Cardiac septum (tissue), 1 donor: ENCODE data around the gene SLC25A41. TPM values are rescaled to one million over a fixed set of nuclear protein-coding genes. Genes with fewer than 3 reads are reported as not detected.
A peak's percentile ranks its signal among the peaks of the same experiment; 100 is the strongest.

ENCODE experiments used
- DNase-seq: peaks from one replicate; pipeline ENCODE4 v3.0.0-alpha.2; 2020; ENCODE audit warnings: low spot score
- intact Hi-C: fragments of 100-400 bp; cut with DNase I; formaldehyde crosslinking; loops from one replicate; pipeline ENCODE4 v1.14.0; 2022
- total RNA-seq: library from RNA; stranded (reverse); fragmentation: NEBNext Ultra II Directional; extraction: Animal tissue kit (Norgen Biotek cat#: 25700); gene quantifications from one replicate; pipeline ENCODE4 v1.2.1, GENCODE V29; 2021
- donor health status: DM: no; HTN: no; CAD: no.

Gene SLC25A41
- total RNA-seq, 1 donor from 2014 or later = 0.83 TPM

DNA sequence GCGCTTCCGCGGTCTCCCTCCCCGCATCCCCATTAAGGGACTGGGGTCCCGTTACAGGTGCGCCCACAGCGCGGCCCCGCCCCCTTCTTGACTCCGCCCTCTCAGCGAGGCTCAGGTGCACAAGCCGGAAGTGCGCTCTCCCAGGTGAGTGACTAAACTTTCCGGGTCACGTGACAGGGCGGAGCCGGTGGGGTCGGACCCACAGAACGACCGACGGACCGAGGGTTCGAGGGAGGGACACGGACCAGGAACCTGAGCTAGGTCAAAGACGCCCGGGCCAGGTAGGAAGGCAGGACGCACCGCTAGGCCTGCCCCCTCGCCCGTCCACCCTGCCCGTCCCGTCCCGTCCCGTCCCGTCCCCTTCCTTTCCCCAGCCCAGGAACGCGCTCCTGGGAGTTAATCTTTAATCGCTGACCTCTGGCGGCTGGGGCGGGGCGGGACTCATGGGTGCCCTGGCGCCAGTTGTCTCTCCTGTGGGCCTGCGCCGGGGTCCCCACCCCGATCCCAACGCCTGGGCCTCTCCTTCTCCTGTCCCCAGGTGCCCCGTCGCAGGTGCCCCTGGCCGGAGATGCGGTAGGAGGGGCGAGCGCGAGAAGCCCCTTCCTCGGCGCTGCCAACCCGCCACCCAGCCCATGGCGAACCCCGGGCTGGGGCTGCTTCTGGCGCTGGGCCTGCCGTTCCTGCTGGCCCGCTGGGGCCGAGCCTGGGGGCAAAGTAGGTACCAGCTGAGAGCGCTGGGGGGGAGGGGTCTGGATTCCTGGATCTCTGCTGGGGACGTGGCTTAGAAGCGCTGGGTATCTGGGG is 30.7 kb upstream of the SLC25A41 start, which contains the start of gene CRB3:
Gene CRB3 (plus strand): TSS at position 202 of the 804 bp plus-strand sequence. CDS start 431 bp downstream, at position 633.
- DNase-seq = no peak
- intact Hi-C loops = no loop called here

DNA sequence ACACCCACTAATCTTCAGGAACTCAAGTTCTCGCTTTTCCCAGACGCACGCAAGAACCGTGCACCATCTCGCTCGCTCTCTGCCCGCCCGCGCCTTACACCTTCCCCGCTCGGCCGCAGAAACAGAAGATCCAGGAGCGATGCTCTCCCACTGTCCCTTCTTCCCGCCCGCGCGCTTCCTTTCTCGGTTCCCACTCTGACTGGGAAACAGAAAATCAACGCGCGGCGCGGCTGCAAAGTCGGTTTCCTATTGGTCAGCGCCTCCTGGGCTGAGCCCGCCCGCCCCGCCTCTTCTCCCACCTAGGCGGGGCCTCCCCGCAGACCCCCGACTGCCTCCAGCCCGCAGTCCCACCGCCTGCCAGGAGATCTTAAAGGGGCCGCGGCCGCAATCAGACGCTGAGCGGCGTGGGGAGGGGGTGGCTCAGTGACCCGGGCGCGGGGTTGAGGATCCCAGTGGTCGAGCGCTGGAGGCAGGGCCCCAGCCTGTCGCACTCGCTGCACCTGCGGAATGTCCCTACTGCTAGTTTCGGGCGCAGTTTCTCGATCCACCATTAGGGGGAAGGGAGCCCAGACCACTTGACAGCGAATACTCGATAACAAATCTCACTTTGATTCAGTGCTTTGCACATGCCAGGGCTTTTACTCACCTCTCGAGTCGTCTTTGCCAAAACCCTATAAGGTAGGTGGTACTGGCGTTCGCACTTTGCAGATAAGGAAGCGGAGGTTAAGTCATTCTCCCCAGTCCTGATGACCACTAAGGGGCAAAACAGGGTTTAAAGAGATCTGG is 26.7 kb upstream of the SLC25A41 start:
- intact Hi-C loops = no loop called here

DNA sequence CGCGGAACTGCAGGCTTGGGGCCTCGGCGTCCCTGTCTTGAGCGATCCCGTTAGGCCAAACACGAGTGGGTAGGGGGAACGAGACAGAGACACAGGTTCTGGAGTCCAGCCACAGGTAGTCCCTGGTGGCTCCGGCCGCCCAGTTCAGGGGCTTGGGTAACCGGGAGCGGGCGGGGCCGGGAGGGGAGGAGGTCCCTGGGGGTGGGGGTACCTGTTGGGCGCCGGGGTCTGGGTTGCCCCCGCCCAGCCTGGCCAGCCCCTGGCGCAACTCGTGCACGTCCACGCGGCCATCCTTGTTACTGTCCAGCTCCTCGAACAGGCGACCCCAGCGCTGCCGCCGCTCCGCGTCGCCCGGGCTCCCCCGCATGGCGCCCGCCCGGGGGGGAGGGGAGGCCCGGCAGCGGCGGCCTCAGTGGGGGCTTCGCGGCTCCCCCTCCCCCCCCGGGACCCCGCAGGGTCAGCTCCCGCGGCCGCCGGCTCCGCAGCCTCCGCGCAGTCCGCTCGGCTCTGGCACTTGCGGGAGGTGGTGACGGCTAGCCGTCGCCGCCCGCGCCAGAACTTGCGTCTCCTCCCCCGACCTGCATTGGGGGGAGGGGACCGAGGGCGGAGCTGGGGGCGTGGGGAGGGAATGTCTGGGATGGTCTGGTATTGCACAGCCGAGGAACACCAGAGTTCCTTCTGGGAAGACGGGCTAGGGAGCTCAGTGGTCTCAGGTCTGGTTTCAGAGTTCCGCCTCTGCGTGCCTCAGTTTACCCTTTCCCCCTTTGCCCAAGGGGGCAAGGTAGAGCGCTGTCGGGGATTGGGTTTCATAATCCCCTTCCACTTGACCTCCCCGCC is 25.9 kb upstream of the SLC25A41 start, which contains the start of gene SLC25A23:
Gene SLC25A23 (minus strand): TSS at position 531 of the 837 bp plus-strand sequence. CDS start 164 bp downstream, at position 367.
- DNase-seq = peak; percentile 85
- intact Hi-C loops = no loop called here

More for the DNA sequence above, 26.7 kb upstream of the SLC25A41 start:
- DNase-seq = peak; percentile 97

DNA sequence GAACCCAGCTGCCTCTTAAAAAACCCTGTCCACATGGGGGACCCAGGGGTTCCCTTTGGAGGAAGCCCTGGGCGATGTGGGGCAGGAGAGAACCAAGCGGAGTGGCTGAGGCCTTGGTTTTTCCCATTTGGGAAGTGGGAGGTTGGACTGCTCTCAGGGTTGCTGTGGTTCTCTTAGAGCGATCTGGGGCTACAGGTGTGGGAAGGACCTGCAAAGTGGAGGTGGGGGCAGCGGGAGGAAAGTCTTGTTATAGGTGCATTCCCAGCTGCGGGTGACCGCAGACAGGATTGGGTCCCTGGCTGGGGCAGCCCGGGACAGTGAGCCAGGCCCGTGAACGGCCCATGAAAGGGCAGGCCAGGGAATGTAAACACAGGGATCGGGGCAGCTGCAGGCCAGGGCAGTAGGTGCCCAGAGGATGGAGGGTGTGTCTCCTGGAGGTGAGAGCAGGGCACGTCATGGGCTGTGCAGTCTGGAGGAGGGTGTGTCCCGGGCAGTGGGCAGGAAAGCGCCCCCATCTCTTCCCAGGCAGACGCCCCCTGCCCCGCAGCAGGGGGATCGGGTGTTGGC is 25.2 kb upstream of the SLC25A41 start:
- DNase-seq = no peak
- intact Hi-C loops = no loop called here

DNA sequence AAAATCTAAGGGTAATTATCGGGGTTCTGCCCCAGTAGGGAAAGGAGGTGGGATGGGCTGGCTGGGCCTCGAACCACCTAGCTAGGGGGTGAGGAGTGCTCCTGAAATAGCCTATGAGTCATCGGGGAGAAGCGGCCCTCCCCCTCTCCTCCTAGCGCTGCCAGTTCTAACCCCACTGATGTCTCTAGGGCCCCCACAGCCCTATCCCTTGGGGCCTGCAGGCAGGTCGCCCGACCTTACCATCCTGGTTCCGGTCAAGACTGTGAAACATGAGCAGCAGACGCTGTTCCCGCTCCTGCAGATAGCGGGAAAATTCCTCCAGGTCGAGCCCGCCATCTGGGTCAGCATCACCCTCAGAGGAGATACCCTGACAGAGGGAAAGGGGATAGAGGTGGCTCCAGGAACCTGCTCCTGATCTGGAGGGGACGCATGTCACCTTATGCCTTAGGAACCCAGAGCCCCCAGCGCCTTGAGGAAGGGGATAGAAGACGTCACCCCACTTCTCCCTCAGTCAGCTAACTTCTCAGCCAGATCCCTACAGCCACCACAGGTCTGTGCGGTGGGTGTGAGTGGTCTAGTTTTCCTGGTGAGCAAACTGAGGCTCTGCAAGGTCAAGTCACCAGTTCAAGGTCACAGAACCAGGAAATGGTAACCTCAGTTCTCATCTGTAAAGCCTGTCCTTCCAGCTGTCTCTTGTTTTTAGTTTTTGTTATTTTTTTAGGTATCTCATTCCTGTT is 24.6 kb upstream of the SLC25A41 start:
- no peak for DNase-seq
- intact Hi-C loops = no loop called here

DNA sequence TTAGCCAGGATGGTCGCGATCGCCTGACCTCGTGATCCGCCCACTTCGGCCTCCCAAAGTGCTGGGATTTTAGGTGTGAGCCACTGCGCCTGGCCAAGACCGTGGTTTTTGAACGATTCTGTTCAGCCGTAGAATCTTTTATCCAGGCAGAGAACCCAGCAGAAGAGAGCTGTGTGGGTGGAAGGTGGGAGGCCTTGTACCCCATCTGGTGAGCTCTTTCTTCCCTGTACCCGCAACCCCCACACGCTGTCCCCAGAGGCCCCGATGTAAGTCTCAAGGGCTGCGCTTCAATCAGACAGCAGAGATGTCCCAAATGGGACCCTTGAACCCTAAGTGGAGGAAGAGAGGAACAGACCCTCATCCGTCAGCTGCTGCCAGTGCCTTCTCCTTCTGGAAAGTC is 22.4 kb upstream of the SLC25A41 start:
- no peak for DNase-seq
- intact Hi-C loops = no loop called here

DNA sequence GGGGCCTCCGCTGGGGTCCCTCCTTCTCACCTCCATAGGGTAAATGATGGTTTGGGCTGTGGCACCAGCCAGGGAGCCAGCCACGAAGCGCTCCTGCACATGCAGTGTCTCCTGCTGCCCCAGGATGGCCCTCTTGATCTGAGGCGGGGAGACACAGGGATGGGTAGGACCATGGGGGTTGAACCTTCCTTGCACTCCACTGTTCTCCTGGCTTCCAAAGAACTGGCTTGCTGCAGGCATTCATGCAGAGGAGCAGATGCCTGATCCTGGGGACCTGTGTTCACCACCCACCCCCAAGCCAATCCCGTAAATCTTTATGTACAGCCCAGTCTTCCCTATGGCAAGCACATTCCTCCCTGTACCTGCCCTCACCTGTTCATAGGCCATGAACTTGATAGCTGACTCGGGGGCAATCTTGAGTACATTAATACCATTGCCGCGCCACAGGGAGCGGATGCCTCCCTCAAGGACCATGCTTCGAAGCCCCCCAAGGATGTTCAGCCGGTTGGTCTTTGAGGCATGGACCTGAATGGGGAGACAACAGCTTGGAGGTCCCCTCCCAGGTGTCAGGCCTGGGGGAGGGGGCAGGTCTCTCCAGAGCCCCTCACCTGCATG is 20.5 kb upstream of the SLC25A41 start:
- intact Hi-C loops = no loop called here

DNA sequence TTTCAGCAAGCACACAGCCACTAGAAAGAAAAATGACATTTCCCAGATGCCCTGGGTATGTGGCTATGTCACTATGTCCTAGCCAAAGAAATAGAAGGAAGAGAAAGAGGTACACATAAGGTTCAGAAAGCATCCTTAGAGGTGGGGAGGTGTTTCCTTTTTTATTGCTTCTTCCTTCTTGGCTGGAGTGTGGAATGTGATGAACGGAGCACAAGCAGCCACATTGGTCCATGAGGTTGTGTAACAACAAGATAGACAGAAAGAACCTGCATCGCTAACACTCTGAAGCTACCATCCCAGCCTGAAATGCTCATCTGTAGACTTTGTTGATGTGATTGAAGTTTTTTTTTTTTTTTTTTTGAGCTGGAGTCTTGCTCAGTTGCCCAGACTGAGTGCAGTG is 19.3 kb upstream of the SLC25A41 start:
- intact Hi-C loops = no loop called here
- DNase-seq = no peak

More for the DNA sequence above, 20.5 kb upstream of the SLC25A41 start:
- DNase-seq = no peak

DNA sequence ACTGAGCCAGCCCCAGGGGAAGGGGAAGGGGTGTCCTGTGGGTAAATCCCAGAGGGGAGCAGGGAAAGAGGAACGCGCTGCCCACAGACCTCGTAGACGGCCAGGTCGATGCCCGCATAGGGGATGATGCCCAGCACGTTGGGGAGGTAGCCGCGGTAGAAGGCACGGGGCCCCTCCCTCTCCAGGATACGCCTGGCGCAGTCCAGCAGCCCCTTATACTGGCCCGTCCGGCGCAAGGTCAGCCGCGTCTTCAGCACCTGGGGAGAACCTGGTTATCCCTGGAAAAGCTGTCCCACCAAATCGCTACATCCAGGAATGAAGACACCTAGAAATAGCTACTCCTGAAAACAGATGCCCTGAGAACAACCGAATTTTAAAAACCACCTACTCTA is 18.7 kb upstream of the SLC25A41 start:
- DNase-seq = no peak
- intact Hi-C loops = no loop called here

DNA sequence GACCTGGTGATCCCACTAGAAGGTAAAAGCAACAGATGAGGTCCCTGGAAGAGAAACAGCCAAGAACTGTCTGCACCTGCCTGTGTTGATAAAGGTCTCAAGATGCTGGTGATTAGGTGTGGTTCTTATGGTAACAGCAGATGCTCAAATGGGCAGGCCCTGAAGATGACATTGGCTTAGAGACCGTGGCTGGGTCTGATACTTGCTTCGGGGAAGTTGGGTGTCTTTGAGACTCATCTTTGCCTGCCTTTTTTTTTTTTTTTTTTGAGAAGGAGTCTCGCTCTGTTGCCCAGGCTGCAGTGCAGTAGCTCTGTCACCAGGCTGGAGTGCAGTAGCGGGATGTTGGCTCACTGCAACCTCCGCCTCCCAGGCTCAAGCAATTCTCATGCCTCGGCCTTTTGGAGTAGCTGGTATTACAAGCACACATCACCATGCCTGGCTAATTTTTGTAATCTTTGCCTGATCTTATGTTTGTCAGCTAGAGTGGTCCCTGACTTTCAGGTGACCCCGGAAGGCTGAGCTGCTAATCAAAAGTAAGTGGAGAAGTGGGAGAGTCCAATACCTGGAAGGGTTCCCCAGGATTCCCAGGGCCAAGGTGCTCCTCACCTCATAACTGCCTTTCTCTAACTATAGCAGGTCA is 18.1 kb upstream of the SLC25A41 start:
- intact Hi-C loops = no loop called here
- no peak for DNase-seq

DNA sequence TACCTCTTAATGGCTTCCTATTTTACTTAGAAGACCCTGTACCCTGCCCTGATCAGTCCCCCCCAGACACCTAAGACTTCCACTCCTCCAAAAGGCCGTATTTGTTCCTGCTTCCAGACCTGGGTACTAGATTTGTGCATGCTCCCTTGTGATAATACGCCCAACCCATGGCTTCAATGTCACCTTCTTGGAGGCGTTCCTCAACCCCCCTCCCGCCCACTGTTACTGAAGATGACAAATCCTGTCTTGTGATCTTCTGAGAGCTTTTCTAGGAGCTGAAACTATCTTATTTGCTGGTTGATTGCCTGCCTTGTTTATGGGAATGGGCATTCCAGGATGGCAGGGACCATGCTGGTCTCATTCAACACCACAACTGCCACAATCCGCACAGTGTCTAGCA is 16.6 kb upstream of the SLC25A41 start:
- intact Hi-C loops = no loop called here
- DNase-seq = no peak

DNA sequence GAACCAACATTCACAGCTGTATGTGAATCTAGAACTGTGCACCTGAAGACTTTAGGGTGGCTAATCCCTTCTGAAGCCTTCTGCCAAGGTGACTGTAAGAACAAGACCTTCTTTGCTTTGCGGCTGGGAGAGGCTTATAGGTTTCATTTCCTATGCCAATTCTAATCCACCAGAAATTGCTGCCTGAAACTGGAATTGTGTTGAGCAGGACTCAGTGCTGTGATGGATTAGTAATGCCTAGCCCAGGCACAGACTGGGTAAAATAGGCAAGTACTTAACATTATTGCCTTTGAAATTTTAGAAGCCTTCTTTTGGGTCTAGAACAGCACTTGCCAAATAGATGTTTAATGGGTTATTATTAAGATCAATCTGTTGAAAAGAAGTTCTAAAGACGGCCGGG is 14.5 kb upstream of the SLC25A41 start:
- no peak for DNase-seq
- intact Hi-C loops = no loop called here

DNA sequence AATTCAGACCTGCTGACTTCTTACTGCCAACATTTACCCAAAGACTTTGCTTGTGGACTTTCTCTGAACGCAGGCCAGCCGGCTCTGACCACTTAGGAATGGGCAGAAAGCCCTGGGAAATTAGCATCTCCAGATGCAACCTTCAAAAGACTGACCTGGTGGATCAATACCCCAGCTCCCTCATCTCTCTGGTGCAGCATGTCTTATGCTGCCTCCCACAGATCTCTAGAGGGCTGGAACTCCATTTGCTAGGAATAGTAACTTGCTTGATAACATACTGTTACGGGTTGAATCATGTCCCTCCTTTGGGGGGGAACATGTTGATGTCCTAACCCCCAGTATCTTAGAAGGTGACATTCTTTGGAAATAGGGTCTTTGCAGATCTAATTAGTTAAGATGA is 12.9 kb upstream of the SLC25A41 start:
- intact Hi-C loops = no loop called here
- no peak for DNase-seq

DNA sequence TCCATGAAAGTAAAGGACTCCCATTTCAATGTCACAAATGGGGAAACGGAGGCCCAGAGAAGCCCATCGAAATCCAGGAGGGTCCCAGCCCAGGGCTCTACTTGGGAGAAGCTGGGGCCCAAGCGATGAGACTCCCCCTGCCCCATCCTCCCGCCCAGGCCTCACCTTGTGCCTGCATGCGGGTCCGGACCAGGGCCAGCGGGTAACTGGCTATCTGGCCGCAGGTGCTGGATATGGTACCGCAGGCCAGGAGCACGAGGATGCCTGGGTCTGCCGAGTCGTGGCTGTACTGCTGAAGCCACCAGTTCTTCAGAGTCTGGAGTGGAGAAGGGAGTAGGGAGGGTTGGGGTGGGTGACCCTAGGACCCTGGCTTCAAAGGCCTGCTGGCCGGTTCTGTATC is 10.4 kb upstream of the SLC25A41 start:
- DNase-seq = no peak
- intact Hi-C loops = no loop called here

DNA sequence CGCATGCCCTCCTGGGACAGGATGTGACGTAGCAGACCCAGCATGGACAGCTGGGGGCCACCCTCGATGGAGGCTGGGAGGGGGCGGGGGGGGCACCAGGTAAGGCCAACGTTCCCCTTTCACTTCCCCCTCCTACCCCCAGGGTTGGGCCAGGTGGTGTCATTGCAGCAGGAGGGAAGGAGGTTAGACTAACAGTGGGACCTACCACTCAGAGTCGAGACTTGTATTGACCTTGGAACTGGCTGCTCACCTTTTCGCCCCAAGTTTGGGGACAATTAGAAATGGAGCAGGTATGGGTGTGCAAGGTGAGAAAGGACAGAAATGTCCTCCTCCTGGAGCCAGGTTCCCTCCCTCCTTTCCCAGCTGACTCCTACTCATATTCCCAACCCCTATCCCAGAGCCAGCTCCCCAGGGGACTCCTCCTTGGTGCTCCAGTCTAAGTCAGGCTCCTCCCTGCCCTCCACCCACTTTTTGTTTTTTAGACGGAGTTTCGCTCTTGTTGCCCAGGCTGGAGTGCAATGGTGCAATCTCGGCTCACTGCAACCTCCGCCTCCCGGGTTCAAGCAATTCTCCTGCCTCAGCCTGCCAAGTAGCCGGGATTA is 8.6 kb upstream of the SLC25A41 start:
- intact Hi-C loops = no loop called here
- DNase-seq = no peak

DNA sequence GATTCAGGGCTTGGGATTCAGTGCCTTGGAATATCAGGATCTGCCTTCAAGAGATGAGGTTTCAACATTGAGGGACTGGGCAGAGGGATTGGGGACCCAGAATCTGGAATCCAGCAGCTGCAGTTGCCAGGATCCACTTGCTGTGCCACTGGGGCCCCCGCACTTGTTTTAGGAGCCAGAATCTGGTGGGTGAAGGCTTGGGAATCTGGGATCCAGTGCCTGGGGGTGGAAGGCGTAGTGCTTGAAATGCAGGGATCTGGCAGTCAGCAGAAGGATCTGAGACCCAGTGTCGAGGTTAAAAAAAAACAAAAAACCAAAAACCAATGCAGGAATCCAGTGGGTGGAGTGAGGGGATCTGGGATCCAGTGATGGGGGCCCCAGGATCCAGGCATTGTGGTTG is 7.3 kb upstream of the SLC25A41 start:
- intact Hi-C loops = no loop called here
- DNase-seq = no peak

DNA sequence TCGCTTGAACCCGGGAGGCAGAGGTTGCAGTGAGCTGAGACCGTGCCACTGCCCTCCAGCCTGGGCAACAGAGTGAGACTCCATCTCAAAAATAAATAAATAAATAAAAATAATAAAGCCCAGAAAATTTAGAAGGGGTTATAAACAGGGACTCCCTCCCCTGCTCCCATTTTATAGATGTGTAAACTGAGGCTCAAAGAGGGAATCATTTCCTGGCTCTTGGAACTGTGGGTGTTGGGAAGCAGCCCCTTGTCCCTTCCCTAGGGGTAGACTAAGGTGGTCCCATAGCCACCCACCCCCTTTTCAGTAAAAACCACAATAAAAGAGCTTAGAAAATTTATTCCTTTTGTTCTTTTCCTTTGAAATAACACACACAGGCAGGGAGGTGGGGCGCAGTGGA is 6.2 kb upstream of the SLC25A41 start:
- intact Hi-C loops = no loop called here
- DNase-seq = no peak

DNA sequence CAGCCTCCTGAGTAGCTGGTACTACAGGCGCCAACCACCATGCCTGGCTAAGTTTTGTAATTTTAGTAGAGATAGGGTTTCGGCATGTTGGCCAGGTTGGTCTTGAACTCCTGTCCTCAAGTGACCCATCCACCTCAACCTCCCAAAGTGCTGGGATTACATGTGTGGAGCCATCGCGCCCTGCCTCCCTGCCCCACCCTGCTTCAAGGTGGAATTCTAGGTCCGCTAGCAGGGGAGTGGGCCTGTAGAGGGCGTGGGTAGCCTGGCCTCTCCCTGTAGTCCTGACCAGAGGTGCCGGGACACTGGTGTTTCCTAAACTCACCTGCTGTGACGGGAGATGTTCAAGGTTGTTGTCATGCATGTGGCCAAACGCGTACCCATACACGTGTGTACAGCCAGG is 398 bp downstream of the SLC25A41 start:
- no peak for DNase-seq
- intact Hi-C loops = no loop called here
